CD4-positive, CD25-positive, alpha-beta regulatory T cell (primary cell): ENCODE data around the gene PBOV1. TPM values are rescaled to one million over a fixed set of nuclear protein-coding genes. Genes with fewer than 3 reads are reported as not detected.

Experiments used
- ATAC-seq, 2 donors: fragments of 150-1000 bp; cut with Tn5 transposase; one replicate each; pipeline ENCODE4 v1.10.0; 2021; ENCODE audit warnings: low read depth in 2 of 2, moderate number of reproducible peaks in 2 of 2, moderate library complexity in 1 of 2
- DNase-seq, 3 donors: peaks; one replicate each; pipeline versions ENCODE4 v3.0.0 to v3.0.0-alpha.2; 2012 to 2022; ENCODE audit warnings: mixed read lengths in 1 of 3
- H3K27ac ChIP-seq: one replicate; pipeline ENCODE4 v1.7.0; 2013; ENCODE audit warnings: mild to moderate bottlenecking, low read length; ENCODE audit not compliant: insufficient read depth, poor library complexity, severe bottlenecking
- H3K27me3 ChIP-seq: one replicate; pipeline ENCODE4 v1.7.0; 2013; ENCODE audit warnings: low read length; ENCODE audit not compliant: control insufficient read depth, insufficient read depth
- H3K36me3 ChIP-seq: one replicate; pipeline ENCODE4 v1.7.0; 2013; ENCODE audit warnings: mild to moderate bottlenecking, low read length, moderate library complexity; ENCODE audit not compliant: control insufficient read depth, insufficient read depth
- H3K4me1 ChIP-seq: 2 replicates; pipeline ENCODE4 v1.7.0; 2013; ENCODE audit warnings: mild to moderate bottlenecking, low read length; ENCODE audit not compliant: insufficient read depth, control insufficient read depth, poor library complexity, severe bottlenecking
- H3K4me3 ChIP-seq: one replicate; pipeline ENCODE4 v1.7.0; 2013; ENCODE audit warnings: low read depth, mild to moderate bottlenecking, low read length, moderate library complexity
- H3K9me3 ChIP-seq, 2 experiments: 1 replicate in 1 of 2; 2 replicates in 1 of 2; pipeline ENCODE4 v1.7.0; 2013; ENCODE audit warnings: low read length in 2 of 2, mild to moderate bottlenecking in 1 of 2, moderate library complexity in 1 of 2; ENCODE audit not compliant: control insufficient read depth in 2 of 2
- H3K27ac Mint-ChIP-seq, 3 donors: one replicate each; pipeline ENCODE4 v1.8.0; 2020 to 2022; ENCODE audit warnings: mild to moderate bottlenecking in 3 of 3, mixed read lengths in 3 of 3, moderate library complexity in 2 of 3
- H3K27me3 Mint-ChIP-seq: one replicate; pipeline ENCODE4 v1.8.0; 2022; ENCODE audit warnings: mild to moderate bottlenecking, mixed read lengths
- H3K36me3 Mint-ChIP-seq: one replicate; pipeline ENCODE4 v1.8.0; 2020; ENCODE audit warnings: mixed read lengths
- H3K4me1 Mint-ChIP-seq, 4 donors: one replicate each; pipeline ENCODE4 v1.8.0; 2020 to 2022; ENCODE audit warnings: mixed read lengths in 4 of 4, mild to moderate bottlenecking in 1 of 4
- H3K4me3 Mint-ChIP-seq, 4 donors: one replicate each; pipeline ENCODE4 v1.8.0; 2020 to 2022; ENCODE audit warnings: mild to moderate bottlenecking in 4 of 4, mixed read lengths in 4 of 4, moderate library complexity in 3 of 4
- H3K9me3 Mint-ChIP-seq, 7 donors: one replicate each; pipeline ENCODE4 v1.8.0; 2020 to 2022; ENCODE audit warnings: mixed read lengths in 7 of 7, mild to moderate bottlenecking in 3 of 7, moderate library complexity in 2 of 7
- polyA plus RNA-seq, 4 donors: library from polyadenylated mRNA; unstranded; fragments of 300-500 nt; fragmentation: Illumina TruSeq; gene quantifications; one replicate each; pipeline ENCODE4 v1.2.3, GENCODE V29; 2021
- total RNA-seq: library from RNA; stranded (reverse); gene quantifications from one replicate; pipeline ENCODE4 v1.2.3, GENCODE V29; 2022

Gene PBOV1
- total and polyA plus RNA-seq, 5 donors from 2014 or later = not detected

GRCh38 chr6:138201836-138202235 lies 16.5 kb downstream of the PBOV1 start:
- Mint-ChIP-seq H3K27ac (no peak overlapping the region), H3K4me3 (no peak overlapping the region), H3K27me3 (peaks cover 7% of the 10 kb centered on the region), H3K36me3 (no peaks in the 10 kb centered on the region), H3K9me3 (peaks cover 0 to 2% (median 0%) of the 10 kb centered on the region in 7 donors), H3K4me1 (no peaks in the 10 kb centered on the region)
- Histone ChIP-seq H3K27ac (no peak overlapping the region), H3K4me1 (no peaks in the 10 kb centered on the region), H3K36me3 (no peaks in the 10 kb centered on the region), H3K9me3 (no peaks in the 10 kb centered on the region), H3K4me3 (no peak overlapping the region), H3K27me3 (peaks cover 3% of the 10 kb centered on the region)
- no peak for ATAC-seq
- no peak for DNase-seq

GRCh38 chr6:138198430-138199091 lies 19.7 kb downstream of the PBOV1 start:
- Histone ChIP-seq H3K27ac (no peak overlapping the region), H3K9me3 (no peaks in the 10 kb centered on the region), H3K4me3 (no peak overlapping the region), H3K4me1 (no peaks in the 10 kb centered on the region), H3K27me3 (no peaks in the 10 kb centered on the region), H3K36me3 (no peaks in the 10 kb centered on the region)
- no peak overlapping the region for H3K4me3 Mint-ChIP-seq
- H3K27ac Mint-ChIP-seq = no peak overlapping the region
- no peaks in the 10 kb centered on the region for H3K36me3 Mint-ChIP-seq
- no peaks in the 10 kb centered on the region for H3K4me1 Mint-ChIP-seq
- H3K27me3 Mint-ChIP-seq = peaks cover 7% of the 10 kb centered on the region
- DNase-seq = no peak
- peaks cover 0 to 2% (median 0%) of the 10 kb centered on the region in 7 donors for H3K9me3 Mint-ChIP-seq
- ATAC-seq = no peak

GRCh38 chr6:138197570-138197969 lies 20.7 kb downstream of the PBOV1 start:
- peaks cover 0 to 2% (median 0%) of the 10 kb centered on the region in 7 donors for H3K9me3 Mint-ChIP-seq
- no peak for ATAC-seq
- no peak for DNase-seq
- H3K4me1 Mint-ChIP-seq = no peaks in the 10 kb centered on the region
- Histone ChIP-seq H3K27me3 (no peaks in the 10 kb centered on the region), H3K4me3 (no peak overlapping the region), H3K36me3 (no peaks in the 10 kb centered on the region), H3K9me3 (no peaks in the 10 kb centered on the region), H3K4me1 (no peaks in the 10 kb centered on the region), H3K27ac (no peak overlapping the region)
- H3K36me3 Mint-ChIP-seq = no peaks in the 10 kb centered on the region
- no peak overlapping the region for H3K4me3 Mint-ChIP-seq
- no peak overlapping the region for H3K27ac Mint-ChIP-seq
- H3K27me3 Mint-ChIP-seq = peaks cover 7% of the 10 kb centered on the region

- no peak overlapping the region for H3K4me3 Mint-ChIP-seq
- peaks cover 0 to 2% (median 0%) of the 10 kb centered on the region in 7 donors for H3K9me3 Mint-ChIP-seq
- Histone ChIP-seq H3K4me3 (no peak overlapping the region), H3K27me3 (no peaks in the 10 kb centered on the region), H3K27ac (no peak overlapping the region), H3K9me3 (no peaks in the 10 kb centered on the region), H3K4me1 (no peaks in the 10 kb centered on the region), H3K36me3 (no peaks in the 10 kb centered on the region)
- H3K27ac Mint-ChIP-seq = no peak overlapping the region
- no peak for DNase-seq
- no peak for ATAC-seq
- no peaks in the 10 kb centered on the region for H3K4me1 Mint-ChIP-seq
- peaks cover 7% of the 10 kb centered on the region for H3K27me3 Mint-ChIP-seq
- H3K36me3 Mint-ChIP-seq = no peaks in the 10 kb centered on the region
Measured at GRCh38 chr6:138196122-138196738, 22.1 kb downstream of the PBOV1 start.

- no peaks in the 10 kb centered on the region for H3K4me1 ChIP-seq
- no peaks in the 10 kb centered on the region for H3K9me3 ChIP-seq
- no peaks in the 10 kb centered on the region for H3K27me3 ChIP-seq
- Mint-ChIP-seq H3K27me3 (no peaks in the 10 kb centered on the region), H3K4me3 (no peak overlapping the region), H3K9me3 (peaks cover 0 to 2% (median 0%) of the 10 kb centered on the region in 7 donors), H3K27ac (no peak overlapping the region), H3K36me3 (no peaks in the 10 kb centered on the region), H3K4me1 (no peaks in the 10 kb centered on the region)
- no peaks in the 10 kb centered on the region for H3K36me3 ChIP-seq
- no peak overlapping the region for H3K4me3 ChIP-seq
- H3K27ac ChIP-seq = no peak overlapping the region
- DNase-seq (no peak), ATAC-seq (no peak)
Measured at GRCh38 chr6:138194287-138194686, 24.0 kb downstream of the PBOV1 start.

GRCh38 chr6:138188278-138188941 lies 29.9 kb downstream of the PBOV1 start:
- H3K9me3 ChIP-seq = no peaks in the 10 kb centered on the region
- no peak overlapping the region for H3K4me3 ChIP-seq
- Mint-ChIP-seq H3K4me1 (no peaks in the 10 kb centered on the region), H3K9me3 (peaks cover 0 to 2% (median 0%) of the 10 kb centered on the region in 7 donors), H3K4me3 (no peak overlapping the region), H3K27ac (no peak overlapping the region), H3K27me3 (peaks cover 5% of the 10 kb centered on the region), H3K36me3 (no peaks in the 10 kb centered on the region)
- H3K4me1 ChIP-seq = no peaks in the 10 kb centered on the region
- DNase-seq = no peak
- H3K27ac ChIP-seq = no peak overlapping the region
- ATAC-seq = no peak
- no peaks in the 10 kb centered on the region for H3K36me3 ChIP-seq
- H3K27me3 ChIP-seq = peaks cover 2% of the 10 kb centered on the region

GRCh38 chr6:138187156-138187555 lies 31.1 kb downstream of the PBOV1 start:
- peaks cover 10% of the 10 kb centered on the region for H3K27me3 Mint-ChIP-seq
- no peak overlapping the region for H3K4me3 ChIP-seq
- H3K9me3 ChIP-seq = no peaks in the 10 kb centered on the region
- H3K27ac Mint-ChIP-seq = no peak overlapping the region
- H3K4me3 Mint-ChIP-seq = no peak overlapping the region
- no peaks in the 10 kb centered on the region for H3K36me3 ChIP-seq
- no peaks in the 10 kb centered on the region for H3K4me1 Mint-ChIP-seq
- no peaks in the 10 kb centered on the region for H3K4me1 ChIP-seq
- H3K9me3 Mint-ChIP-seq = peaks cover 0 to 3% (median 0%) of the 10 kb centered on the region in 7 donors
- ATAC-seq (no peak), DNase-seq (no peak)
- no peak overlapping the region for H3K27ac ChIP-seq
- no peaks in the 10 kb centered on the region for H3K36me3 Mint-ChIP-seq
- peaks cover 2% of the 10 kb centered on the region for H3K27me3 ChIP-seq
